Measurements from ENCODE around the gene CCDC117. TPM values are rescaled to one million over a fixed set of nuclear protein-coding genes. Genes with fewer than 3 reads are reported as not detected.

The CCDC117 gene
- total and polyA plus RNA-seq, 2 donors from 2014 or later = 8.7 to 16.8 TPM

DNA sequence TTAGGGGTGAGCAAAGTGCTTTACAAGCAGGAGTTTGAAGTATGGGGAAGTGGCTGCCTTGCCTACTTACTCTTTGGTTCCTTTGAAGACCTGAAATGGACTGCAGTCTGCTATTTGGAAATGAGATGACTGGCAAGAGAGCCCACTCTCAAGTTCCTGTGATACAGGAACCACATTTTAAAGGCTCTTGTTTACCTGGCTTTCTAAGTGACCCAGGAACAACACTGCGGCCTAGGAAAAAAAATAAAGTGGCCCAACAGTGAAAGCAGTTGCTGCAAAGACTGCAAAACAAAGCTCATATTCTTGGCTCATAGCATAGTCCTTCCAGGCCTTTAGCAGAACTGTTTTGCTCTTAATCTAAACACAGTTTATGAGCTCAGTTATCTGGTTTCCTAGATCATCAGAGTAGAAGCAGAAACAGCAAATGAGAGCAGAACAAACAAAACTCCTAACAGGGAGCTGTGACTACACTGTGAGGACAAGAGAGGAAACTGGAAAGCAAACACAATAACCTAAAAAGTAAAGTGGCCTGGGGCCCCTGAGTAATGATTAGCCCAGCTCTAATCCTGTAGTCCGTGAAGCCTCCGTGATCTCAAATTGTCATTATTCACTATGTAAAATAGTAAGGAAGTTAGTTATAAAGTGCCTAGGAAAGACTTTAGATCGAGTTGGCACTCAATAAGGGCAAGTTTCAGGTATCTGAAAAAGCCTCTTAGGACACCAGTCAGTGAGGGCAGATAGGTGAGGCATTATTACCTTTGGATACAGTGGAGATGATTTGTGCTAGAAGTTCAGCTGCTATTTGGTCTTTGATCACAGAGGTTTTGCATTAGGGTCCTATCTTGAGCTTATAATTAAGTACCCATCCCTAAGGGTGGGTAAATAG, 11.5 kb downstream of the CCDC117 start:
- DNase-seq (peak in 3 of 5 donors; percentile 24 to 66 (median 62)), FAIRE-seq (no peak)
- TF ChIP-seq, protein P1, sequence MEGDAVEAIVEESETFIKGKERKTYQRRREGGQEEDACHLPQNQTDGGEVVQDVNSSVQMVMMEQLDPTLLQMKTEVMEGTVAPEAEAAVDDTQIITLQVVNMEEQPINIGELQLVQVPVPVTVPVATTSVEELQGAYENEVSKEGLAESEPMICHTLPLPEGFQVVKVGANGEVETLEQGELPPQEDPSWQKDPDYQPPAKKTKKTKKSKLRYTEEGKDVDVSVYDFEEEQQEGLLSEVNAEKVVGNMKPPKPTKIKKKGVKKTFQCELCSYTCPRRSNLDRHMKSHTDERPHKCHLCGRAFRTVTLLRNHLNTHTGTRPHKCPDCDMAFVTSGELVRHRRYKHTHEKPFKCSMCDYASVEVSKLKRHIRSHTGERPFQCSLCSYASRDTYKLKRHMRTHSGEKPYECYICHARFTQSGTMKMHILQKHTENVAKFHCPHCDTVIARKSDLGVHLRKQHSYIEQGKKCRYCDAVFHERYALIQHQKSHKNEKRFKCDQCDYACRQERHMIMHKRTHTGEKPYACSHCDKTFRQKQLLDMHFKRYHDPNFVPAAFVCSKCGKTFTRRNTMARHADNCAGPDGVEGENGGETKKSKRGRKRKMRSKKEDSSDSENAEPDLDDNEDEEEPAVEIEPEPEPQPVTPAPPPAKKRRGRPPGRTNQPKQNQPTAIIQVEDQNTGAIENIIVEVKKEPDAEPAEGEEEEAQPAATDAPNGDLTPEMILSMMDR (IDR thresholded peaks at IDR 0.05; ENCODE audit: borderline replicate concordance, extremely low read depth, insufficient read depth) = no peak
- Histone ChIP-seq H3K36me3 (ENCODE audit: control insufficient read depth in 2 of 3, insufficient read depth in 3 of 3, low read length in 3 of 3) (peaks cover 11 to 27% (median 26%) of the 10 kb centered on the region in 3 donors), H3K27ac (ENCODE audit: low read depth in 2 of 2, low read length in 2 of 2) (peak overlapping the region; percentile 37 to 59), H3K9ac (ENCODE audit: low read length in 3 of 3) (peak overlapping the region in 2 of 3 donors; percentile 17 to 53), H3K27me3 (ENCODE audit: control insufficient read depth, insufficient read depth, low read length) (no peaks in the 10 kb centered on the region), H3K9me3 (ENCODE audit: control insufficient read depth in 2 of 3, insufficient read depth in 1 of 3, low read length in 3 of 3) (no peaks in the 10 kb centered on the region), H3K4me3 (ENCODE audit: low read length in 3 of 3) (no peak overlapping the region), H3K4me1 (ENCODE audit: control insufficient read depth in 2 of 3, insufficient read depth in 2 of 3, low read depth in 1 of 3, low read length in 3 of 3) (peaks cover 0 to 12% (median 11%) of the 10 kb centered on the region in 3 donors)
- intact Hi-C loops (cut with DNase I) = no loop called here

GRCh38 chr22:28788601-28789000, 16.1 kb downstream of the CCDC117 start:
- H3K36me3 ChIP-seq (ENCODE audit: control insufficient read depth in 2 of 3, insufficient read depth in 3 of 3, low read length in 3 of 3) = peaks cover 7 to 22% (median 15%) of the 10 kb centered on the region in 3 donors
- intact Hi-C loops (cut with DNase I) = no loop called here
- peaks cover 0 to 15% (median 9%) of the 10 kb centered on the region in 3 donors for H3K4me1 ChIP-seq (ENCODE audit: control insufficient read depth in 2 of 3, insufficient read depth in 2 of 3, low read depth in 1 of 3, low read length in 3 of 3)

GRCh38 chr22:28791124-28791523, 18.6 kb downstream of the CCDC117 start:
- DNase-seq = no peak
- Histone ChIP-seq H3K27me3 (ENCODE audit: control insufficient read depth, insufficient read depth, low read length) (no peaks in the 10 kb centered on the region), H3K4me3 (ENCODE audit: low read length in 3 of 3) (no peak overlapping the region), H3K36me3 (ENCODE audit: control insufficient read depth in 2 of 3, insufficient read depth in 3 of 3, low read length in 3 of 3) (peaks cover 14 to 33% (median 28%) of the 10 kb centered on the region in 3 donors), H3K4me1 (ENCODE audit: control insufficient read depth in 2 of 3, insufficient read depth in 2 of 3, low read depth in 1 of 3, low read length in 3 of 3) (peaks cover 0 to 4% (median 0%) of the 10 kb centered on the region in 3 donors), H3K9ac (ENCODE audit: low read length in 3 of 3) (no peak overlapping the region), H3K27ac (ENCODE audit: low read depth in 2 of 2, low read length in 2 of 2) (no peak overlapping the region), H3K9me3 (ENCODE audit: control insufficient read depth in 2 of 3, insufficient read depth in 1 of 3, low read length in 3 of 3) (no peaks in the 10 kb centered on the region)
- intact Hi-C loops (cut with DNase I) = no loop called here
- no peak for FAIRE-seq
- TF ChIP-seq, protein P1 (IDR thresholded peaks at IDR 0.05; ENCODE audit: borderline replicate concordance, extremely low read depth, insufficient read depth) = no peak

More at GRCh38 chr22:28788601-28789000, 16.1 kb downstream of the CCDC117 start:
- Histone ChIP-seq H3K27me3 (ENCODE audit: control insufficient read depth, insufficient read depth, low read length) (no peaks in the 10 kb centered on the region), H3K27ac (ENCODE audit: low read depth in 2 of 2, low read length in 2 of 2) (no peak overlapping the region), H3K9me3 (ENCODE audit: control insufficient read depth in 2 of 3, insufficient read depth in 1 of 3, low read length in 3 of 3) (no peaks in the 10 kb centered on the region), H3K4me3 (ENCODE audit: low read length in 3 of 3) (no peak overlapping the region), H3K9ac (ENCODE audit: low read length in 3 of 3) (no peak overlapping the region)
- DNase-seq = no peak
- no peak for FAIRE-seq
- TF ChIP-seq, protein P1 (IDR thresholded peaks at IDR 0.05; ENCODE audit: borderline replicate concordance, extremely low read depth, insufficient read depth) = no peak
